ENCODE results near the gene NWD2.
"Not testable (repeated sequence)": the region's sequence is repeated elsewhere in the genome, so short reads cannot be mapped to it uniquely, and the experiment has no call there.

NWD2 gene

GRCh38 chr4:37473807-37474206 is 229.3 kb downstream of the NWD2 start:
- DNase-seq = no peak

- DNase-seq = no peak
Observed at GRCh38 chr4:37475087-37475486, 230.5 kb downstream of the NWD2 start.

GRCh38 chr4:37475776-37476175 is 231.2 kb downstream of the NWD2 start:
- no peak for DNase-seq

GRCh38 chr4:37476256-37476655 is 231.7 kb downstream of the NWD2 start:
- no peak for DNase-seq

- no peak for DNase-seq
Observed at GRCh38 chr4:37476691-37477090, 232.1 kb downstream of the NWD2 start.

- no peak for DNase-seq
Observed at GRCh38 chr4:37477126-37477525, 232.6 kb downstream of the NWD2 start.

GRCh38 chr4:37478151-37478550 is 233.6 kb downstream of the NWD2 start:
- DNase-seq = no peak

GRCh38 chr4:37480509-37480908 is 236.0 kb downstream of the NWD2 start:
- DNase-seq = no peak

- no peak for DNase-seq
Observed at GRCh38 chr4:37481547-37482122, 237.1 kb downstream of the NWD2 start.

GRCh38 chr4:37482236-37482913 is 237.8 kb downstream of the NWD2 start:
- DNase-seq = no peak

GRCh38 chr4:37483610-37484009 is 239.1 kb downstream of the NWD2 start:
- no peak for DNase-seq

- DNase-seq = no peak
Observed at GRCh38 chr4:37486166-37486565, 241.6 kb downstream of the NWD2 start.

GRCh38 chr4:37487668-37488067 is 243.1 kb downstream of the NWD2 start:
- no peak for DNase-seq

GRCh38 chr4:37489697-37490096 is 245.2 kb downstream of the NWD2 start:
- no peak for DNase-seq

- no peak for DNase-seq
Observed at GRCh38 chr4:37490391-37491347, 246.1 kb downstream of the NWD2 start.

- not testable (repeated sequence) for DNase-seq
Observed at GRCh38 chr4:37495353-37495752, 250.8 kb downstream of the NWD2 start.

All from NCI-H748 treated with DMSO at 0.1 percent for 48 hours (cell line).